ENCODE measurements around the gene EEF2. TPM values are rescaled to one million over a fixed set of nuclear protein-coding genes. Genes with fewer than 3 reads are reported as not detected.

EEF2 gene
- total RNA-seq, 1 experiment from 2014 or later, result 1,742 TPM

DNA sequence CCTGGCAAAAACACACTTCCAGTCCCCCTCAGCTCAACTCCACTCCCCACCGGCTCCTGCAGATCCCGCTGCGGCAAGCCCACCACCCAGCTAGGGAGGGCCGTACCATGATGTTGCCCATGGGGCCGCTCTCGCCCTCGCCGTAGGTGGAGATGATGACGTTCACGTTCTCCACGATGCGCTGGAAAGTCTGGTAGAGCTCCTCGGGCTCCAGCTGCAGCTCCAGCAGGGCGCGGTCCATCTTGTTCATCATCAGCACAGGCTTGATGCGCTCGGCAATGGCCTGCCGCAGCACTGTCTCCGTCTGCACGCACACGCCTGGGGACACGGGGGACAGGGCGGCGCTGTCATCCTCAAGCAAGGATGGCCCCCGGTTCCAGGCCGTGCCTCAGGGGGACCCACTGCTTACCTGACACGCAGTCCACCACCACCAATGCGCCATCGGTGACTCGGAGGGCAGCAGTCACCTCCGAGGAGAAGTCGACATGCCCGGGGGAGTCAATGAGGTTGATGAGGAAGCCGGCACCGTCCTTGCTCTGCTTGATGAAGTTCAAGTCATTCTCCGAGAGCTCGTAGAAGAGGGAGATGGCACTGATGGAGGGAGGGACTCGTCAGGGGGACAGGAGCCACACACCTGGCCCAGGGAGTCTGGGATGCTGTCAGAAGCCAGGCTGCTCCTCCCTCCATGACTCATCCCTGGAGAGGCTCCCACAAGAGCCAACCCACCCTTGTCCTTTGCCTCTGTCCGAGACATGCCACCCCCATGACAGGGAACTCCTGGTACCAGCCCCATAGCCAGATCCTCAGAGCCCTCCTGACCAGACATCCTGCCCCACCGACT is 2.3 kb downstream of the EEF2 start:
- Histone ChIP-seq H2AFZ (no peak overlapping the region), H4K20me1 (ENCODE audit: insufficient read depth) (peaks cover 70% of the 10 kb centered on the region), H3K9me2 (ENCODE audit: insufficient read depth) (no peaks in the 10 kb centered on the region), H3K4me3 (peak overlapping the region; percentile 91; the same call in 1 of the 2 replicates), H3K36me3 (ENCODE audit: low read depth) (peaks cover 32% of the 10 kb centered on the region), H3K4me2 (peak overlapping the region; percentile 89), H3K27ac (peak overlapping the region; percentile 95; the same call in 1 of the 2 replicates), H3F3A (ENCODE audit: insufficient read depth, low read depth) (peaks cover 84% of the 10 kb centered on the region), H3K4me1 (replicated peaks; ENCODE audit: insufficient read depth) (peaks cover 23% of the 10 kb centered on the region), H3K27me3 (ENCODE audit: insufficient read depth, low read depth) (no peaks in the 10 kb centered on the region), H3K9me3 (ENCODE audit: insufficient read depth, low read depth) (no peaks in the 10 kb centered on the region), H3K79me2 (ENCODE audit: low read depth) (peaks cover 70% of the 10 kb centered on the region)
- BruUV-seq (replicated peaks), result no TSS peak
- ChIA-PET CTCF (no interaction called here), POLR2A (ENCODE audit: unreplicated experiment) (interaction anchor here (0.6 to 0.7 kb wide), 2 partner anchors 14 to 473 kb away, joined by 3 to 6 read pairs; no protein-coding TSS in a partner anchor)
- TF ChIP-seq, protein P1, sequence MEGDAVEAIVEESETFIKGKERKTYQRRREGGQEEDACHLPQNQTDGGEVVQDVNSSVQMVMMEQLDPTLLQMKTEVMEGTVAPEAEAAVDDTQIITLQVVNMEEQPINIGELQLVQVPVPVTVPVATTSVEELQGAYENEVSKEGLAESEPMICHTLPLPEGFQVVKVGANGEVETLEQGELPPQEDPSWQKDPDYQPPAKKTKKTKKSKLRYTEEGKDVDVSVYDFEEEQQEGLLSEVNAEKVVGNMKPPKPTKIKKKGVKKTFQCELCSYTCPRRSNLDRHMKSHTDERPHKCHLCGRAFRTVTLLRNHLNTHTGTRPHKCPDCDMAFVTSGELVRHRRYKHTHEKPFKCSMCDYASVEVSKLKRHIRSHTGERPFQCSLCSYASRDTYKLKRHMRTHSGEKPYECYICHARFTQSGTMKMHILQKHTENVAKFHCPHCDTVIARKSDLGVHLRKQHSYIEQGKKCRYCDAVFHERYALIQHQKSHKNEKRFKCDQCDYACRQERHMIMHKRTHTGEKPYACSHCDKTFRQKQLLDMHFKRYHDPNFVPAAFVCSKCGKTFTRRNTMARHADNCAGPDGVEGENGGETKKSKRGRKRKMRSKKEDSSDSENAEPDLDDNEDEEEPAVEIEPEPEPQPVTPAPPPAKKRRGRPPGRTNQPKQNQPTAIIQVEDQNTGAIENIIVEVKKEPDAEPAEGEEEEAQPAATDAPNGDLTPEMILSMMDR (conservative IDR thresholded peaks at IDR 0.05), result no peak
- TF ChIP-seq EZH2 (IDR thresholded peaks at IDR 0.05; ENCODE audit: low read depth), result no peak
- no peak for DNase-seq
- intact Hi-C loops (cut with micrococcal nuclease; ENCODE audit: unreplicated experiment), result no loop called here

DNA sequence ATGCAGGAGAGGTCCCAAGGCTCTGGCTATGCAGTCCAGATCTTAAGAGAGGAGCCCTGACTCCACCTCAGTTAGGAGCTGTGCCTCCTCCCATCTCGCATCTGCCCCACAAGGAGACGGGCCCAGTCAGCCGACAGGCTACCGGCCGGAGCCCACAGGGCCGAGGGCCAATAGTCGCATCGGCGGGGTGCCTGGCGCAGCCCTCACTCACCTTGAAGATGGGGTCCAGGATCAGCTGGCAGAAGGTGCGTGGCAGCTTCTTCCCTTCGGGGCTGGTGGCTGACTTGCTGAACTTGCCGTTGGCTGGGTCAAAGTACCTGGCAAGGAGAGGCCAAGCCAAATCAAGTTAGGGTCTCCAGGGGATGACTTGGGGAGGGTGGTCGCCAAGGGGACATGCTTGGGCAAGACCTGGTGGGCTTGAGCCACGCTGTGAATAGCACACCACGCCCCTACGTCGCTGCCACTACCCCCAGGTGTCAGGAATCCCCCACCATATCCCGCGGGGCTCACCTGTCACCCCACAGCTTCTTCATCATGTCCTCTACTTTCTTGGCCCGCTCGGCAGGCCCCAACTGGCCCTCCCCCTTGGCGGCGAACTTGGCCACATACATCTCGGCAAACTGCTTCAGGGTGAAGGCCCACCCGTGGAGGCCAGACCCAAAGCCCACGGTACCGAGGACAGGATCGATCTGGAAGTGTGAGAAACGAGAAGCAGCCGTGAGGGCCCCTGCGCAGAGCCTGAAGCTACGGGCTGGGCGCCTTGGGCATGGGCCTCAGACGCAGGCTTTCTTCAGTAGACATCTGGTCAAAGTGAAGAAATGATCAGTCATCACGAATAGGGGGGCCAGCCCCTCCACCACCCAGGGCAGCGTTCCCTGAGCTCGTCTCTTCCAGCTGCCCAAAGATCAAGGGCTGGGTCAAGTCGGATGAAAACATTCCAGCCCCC is 3.3 kb downstream of the EEF2 start:
- Histone ChIP-seq H3K9me2 (ENCODE audit: insufficient read depth) (no peaks in the 10 kb centered on the region), H3K4me1 (replicated peaks; ENCODE audit: insufficient read depth) (peaks cover 20% of the 10 kb centered on the region), H3K4me2 (0 out of 2 replicates have a peak overlapping the region, but pooled peaks have one; percentile 89), H3K79me2 (ENCODE audit: low read depth) (peaks cover 75% of the 10 kb centered on the region), H3K27me3 (ENCODE audit: insufficient read depth, low read depth) (no peaks in the 10 kb centered on the region), H2AFZ (no peak overlapping the region), H4K20me1 (ENCODE audit: insufficient read depth) (peaks cover 79% of the 10 kb centered on the region), H3F3A (ENCODE audit: insufficient read depth, low read depth) (peaks cover 87% of the 10 kb centered on the region), H3K4me3 (no peak overlapping the region), H3K36me3 (ENCODE audit: low read depth) (peaks cover 32% of the 10 kb centered on the region), H3K9me3 (ENCODE audit: insufficient read depth, low read depth) (no peaks in the 10 kb centered on the region), H3K27ac (no peak overlapping the region)
- intact Hi-C loops (cut with micrococcal nuclease; ENCODE audit: unreplicated experiment), result no loop called here
- POLR2A ChIA-PET (ENCODE audit: unreplicated experiment), result no interaction called here
- no peak for DNase-seq
- TF ChIP-seq, protein P1 (conservative IDR thresholded peaks at IDR 0.05), result no peak
- TF ChIP-seq EZH2 (IDR thresholded peaks at IDR 0.05; ENCODE audit: low read depth), result no peak
- CTCF ChIA-PET, result no interaction called here
- no TSS peak for BruUV-seq (replicated peaks)

DNA sequence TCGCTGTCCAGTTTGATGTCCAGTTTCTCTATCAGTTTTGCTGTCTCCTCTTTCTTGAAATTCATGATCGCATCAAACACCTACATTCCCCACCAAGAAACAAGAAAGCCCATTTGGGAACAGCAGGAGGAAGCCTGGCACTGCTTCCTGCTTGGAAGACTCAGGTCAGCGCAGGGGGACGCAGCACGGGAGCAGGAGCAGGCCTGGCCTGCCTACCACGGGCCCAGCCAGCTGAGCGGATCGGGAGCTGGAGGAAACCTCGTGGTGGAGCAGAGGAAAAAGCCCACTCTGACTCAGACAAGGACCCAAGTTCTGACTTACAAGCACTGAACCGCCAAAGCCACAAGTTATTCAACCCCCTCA is 3.9 kb downstream of the EEF2 start:
- Histone ChIP-seq H3K9me3 (ENCODE audit: insufficient read depth, low read depth) (no peaks in the 10 kb centered on the region), H3F3A (ENCODE audit: insufficient read depth, low read depth) (peaks cover 87% of the 10 kb centered on the region), H2AFZ (no peak overlapping the region), H3K4me2 (no peak overlapping the region), H3K27me3 (ENCODE audit: insufficient read depth, low read depth) (no peaks in the 10 kb centered on the region), H3K27ac (no peak overlapping the region), H3K4me3 (no peak overlapping the region), H3K36me3 (ENCODE audit: low read depth) (peaks cover 32% of the 10 kb centered on the region), H4K20me1 (ENCODE audit: insufficient read depth) (peaks cover 86% of the 10 kb centered on the region), H3K79me2 (ENCODE audit: low read depth) (peaks cover 77% of the 10 kb centered on the region), H3K4me1 (replicated peaks; ENCODE audit: insufficient read depth) (peaks cover 17% of the 10 kb centered on the region), H3K9me2 (ENCODE audit: insufficient read depth) (no peaks in the 10 kb centered on the region)
- BruUV-seq (replicated peaks), result no TSS peak
- no peak for DNase-seq
- ChIA-PET CTCF (no interaction called here), POLR2A (ENCODE audit: unreplicated experiment) (no interaction called here)
- intact Hi-C loops (cut with micrococcal nuclease; ENCODE audit: unreplicated experiment), result no loop called here
- TF ChIP-seq EZH2 (IDR thresholded peaks at IDR 0.05; ENCODE audit: low read depth), result no peak
- TF ChIP-seq, protein P1 (conservative IDR thresholded peaks at IDR 0.05), result no peak

All from PC-9 (cell line).